NCI-H1092 treated with DMSO at 0.1 percent for 48 hours (cell line): Measurements from ENCODE around the gene CPA5.

Source experiments
- DNase-seq: peaks from one replicate; lab custom pipeline; 2025; lab: John Stamatoyannopoulos, UW

Gene CPA5

DNA sequence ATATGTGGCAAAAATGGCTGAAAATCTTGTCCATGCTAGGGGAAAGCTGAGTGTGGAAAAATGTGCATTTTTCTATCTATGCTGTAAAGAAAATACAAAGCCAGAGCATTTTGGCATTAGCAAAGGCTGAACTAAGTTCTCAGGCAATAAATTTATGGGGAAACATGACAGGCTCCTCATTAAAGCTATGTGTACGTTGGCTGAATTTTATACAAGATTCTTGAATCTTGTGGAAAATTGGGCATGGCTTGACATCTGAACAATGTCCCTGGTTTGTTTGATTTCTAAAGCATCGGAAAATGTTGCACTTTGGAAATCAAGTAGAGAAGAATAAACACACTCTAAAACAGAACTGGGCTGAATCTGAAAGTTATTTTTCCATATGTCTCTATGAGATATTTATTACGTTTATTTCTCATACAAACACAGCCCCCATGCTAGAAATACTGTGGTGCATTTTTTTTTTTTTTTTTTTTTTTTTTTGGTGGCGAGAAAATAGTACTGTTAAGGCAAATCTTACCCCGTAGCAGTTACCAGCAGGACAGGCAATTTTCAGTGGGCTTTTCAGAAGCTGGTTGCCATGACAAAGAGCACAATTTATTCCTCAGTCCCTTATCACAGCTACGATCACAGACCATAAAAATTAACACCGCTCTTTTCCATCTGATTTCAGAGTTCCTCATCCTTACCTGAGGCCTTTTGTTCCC is 52.6 kb downstream of the CPA5 start:
- no peak for DNase-seq

GRCh38 chr7:130397758-130398073 is 53.1 kb downstream of the CPA5 start:
- no peak for DNase-seq

GRCh38 chr7:130398526-130399090 is 54.0 kb downstream of the CPA5 start:
- DNase-seq: no peak

DNA sequence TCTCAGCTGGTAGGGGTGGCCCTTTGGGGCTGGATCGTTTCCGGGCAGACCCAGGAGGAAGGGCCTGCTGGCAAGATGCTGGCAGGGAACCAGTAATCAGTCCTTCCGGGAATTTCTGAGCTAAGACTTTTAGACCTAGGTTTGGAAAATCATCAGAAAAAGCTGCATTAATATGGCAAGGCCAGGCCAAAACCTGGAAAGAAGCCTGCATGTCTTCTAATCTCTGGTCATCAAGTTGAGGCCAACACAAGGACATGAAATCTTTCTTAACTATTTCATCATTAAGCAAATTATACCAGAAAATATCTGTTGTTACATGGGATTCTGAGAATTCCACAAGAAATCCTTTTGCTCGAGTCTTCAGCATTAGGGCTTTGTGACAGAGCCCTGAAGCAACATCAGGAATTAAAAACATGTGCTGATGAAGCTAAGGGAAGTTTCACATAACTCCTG is 55.5 kb downstream of the CPA5 start:
- DNase-seq: no peak

DNA sequence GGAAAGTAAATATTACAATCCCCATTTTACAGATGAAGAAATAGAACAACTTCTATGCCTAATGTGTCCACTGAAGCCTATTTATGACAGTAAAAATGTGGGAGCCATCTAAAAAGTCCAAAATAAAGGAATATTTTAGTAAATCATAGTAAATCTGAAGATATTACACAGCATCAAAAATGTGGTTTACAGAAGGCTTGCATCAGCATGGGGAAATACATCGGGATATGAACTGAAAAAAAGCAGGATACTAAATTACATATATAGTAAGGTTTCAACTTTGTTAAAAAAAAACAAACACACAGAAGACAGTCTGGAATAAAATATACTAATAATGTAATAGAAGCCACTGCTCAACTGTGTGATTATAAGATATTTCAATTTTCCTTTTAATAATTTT is 56.5 kb downstream of the CPA5 start:
- DNase-seq: no peak

DNA sequence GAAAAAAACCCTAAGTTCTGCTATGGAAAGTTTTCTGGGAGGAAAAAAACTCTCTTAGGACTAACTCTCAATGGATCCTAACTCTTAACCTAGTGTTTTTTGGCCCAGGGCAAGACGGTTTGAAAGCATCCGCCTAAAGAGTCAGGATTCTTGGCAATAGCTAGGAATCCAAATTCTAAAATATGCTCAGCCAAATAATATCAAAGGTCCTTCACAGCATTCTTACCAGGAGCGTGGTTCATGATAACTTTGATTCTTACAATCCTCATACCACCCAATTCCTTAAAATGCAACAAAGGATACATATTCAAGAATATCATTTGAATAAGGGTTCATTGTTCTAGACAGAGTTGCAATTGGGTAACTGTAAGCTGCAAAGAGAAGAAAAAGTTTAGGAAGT is 57.0 kb downstream of the CPA5 start:
- DNase-seq: no peak

DNA sequence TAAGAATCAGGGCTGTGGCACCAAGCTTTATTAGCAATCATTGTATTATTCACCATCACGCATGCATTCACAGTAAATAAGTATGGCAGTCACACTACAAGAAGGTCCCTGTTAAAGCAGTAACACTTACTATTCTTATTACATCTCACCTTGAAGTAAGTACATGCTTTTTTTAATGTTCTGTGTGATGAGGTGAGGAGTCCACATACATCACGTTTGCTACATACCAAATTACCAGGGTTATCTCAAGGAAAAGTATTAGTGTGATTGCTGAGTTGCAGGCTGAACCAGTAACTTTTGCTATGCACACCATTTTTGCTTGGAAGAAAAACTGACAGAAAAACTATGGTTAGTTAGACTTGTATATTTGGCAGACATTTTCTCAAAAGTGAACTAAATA is 60.4 kb downstream of the CPA5 start:
- DNase-seq: no peak

DNA sequence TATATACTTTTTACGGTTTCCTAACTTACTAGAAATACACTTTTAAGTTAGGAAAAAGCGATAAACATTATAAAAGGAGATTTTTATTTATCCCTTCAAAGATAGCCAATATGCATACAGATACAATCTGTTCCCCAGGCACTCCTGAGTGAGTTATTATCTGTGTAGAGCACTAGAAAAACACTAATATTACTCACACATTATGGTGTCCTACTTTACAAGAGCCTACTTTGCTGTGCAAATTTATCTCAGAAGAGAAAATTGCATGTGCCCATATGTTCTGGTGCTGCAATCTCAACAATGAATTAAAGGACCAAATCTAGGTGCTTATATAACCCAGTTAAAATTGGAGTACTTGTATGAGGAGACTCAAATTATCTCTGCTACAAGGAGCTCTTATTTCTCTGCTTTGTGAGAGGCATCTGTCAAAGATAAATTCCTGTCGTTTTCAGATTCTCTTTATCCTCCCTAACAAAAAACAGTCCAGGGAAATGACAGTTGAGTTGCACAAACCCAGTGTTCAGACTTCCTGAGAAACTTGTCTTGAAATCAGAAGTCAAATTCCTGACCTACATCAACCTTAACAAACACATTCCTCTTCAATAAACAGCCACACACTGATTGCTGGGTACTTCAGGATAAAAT is 64.6 kb downstream of the CPA5 start:
- DNase-seq: peak; percentile 88

DNA sequence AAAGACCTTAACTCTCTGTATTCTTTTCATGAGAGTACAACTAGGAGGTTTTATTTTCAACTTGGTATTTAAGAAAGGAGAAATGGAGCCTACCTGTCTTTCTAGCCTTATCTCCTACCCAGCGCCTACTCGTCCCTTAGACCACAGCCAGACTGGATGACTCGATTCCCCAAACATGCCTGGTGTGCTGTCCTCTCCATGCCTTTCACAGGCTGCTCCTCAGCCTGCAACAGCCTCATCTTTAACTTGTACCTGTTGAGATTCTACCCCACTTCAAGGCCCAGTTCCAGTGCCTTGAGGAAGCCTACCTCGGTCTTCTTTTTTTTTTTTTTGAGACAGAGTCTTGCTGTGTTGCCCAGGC is 65.1 kb downstream of the CPA5 start:
- no peak for DNase-seq

- DNase-seq: peak; percentile 53
Measured at GRCh38 chr7:130410868-130411541, 66.4 kb downstream of the CPA5 start.

- no peak for DNase-seq
Measured at GRCh38 chr7:130413201-130413600, 68.6 kb downstream of the CPA5 start.

- no peak for DNase-seq
Measured at GRCh38 chr7:130415006-130415405, 70.4 kb downstream of the CPA5 start.

GRCh38 chr7:130417213-130417612 is 72.6 kb downstream of the CPA5 start:
- DNase-seq: no peak

- no peak for DNase-seq
Measured at GRCh38 chr7:130418306-130418705, 73.7 kb downstream of the CPA5 start.
